AG04449 (cell line): ENCODE results near the gene CHKA.

Source experiments
- CTCF ChIA-PET: fragments of 350-600 bp; formaldehyde crosslinking; extraction: SDS; loops from one replicate; lab custom pipeline; 2021; ENCODE audit warnings: antibody characterized with exemption; lab: Yijun Ruan, JAX
- POLR2A ChIA-PET: fragments of 400-600, 350-600 bp; formaldehyde crosslinking; extraction: SDS; loops from one replicate; lab custom pipeline; 2020; ENCODE audit warnings: antibody characterized with exemption, inconsistent platforms; lab: Yijun Ruan, JAX
- DNase-seq: peaks from one replicate; pipeline ENCODE4 v3.0.0-alpha.2; 2010; ENCODE audit warnings: low read depth, low spot score
- H3K4me3 ChIP-seq: 2 replicates; pipeline ENCODE4 v1.5.1; 2011; ENCODE audit warnings: low read depth, mild to moderate bottlenecking, control low read depth, low read length
- TF ChIP-seq, protein P1 (sequence below): IDR thresholded peaks from one replicate; pipeline ENCODE4 v1.5.1; 2011; ENCODE audit warnings: mild to moderate bottlenecking, moderate library complexity, low read length, control low read depth, inconsistent platforms; ENCODE audit not compliant: insufficient read depth; ENCODE audit errors: missing control alignments

Gene CHKA

DNA sequence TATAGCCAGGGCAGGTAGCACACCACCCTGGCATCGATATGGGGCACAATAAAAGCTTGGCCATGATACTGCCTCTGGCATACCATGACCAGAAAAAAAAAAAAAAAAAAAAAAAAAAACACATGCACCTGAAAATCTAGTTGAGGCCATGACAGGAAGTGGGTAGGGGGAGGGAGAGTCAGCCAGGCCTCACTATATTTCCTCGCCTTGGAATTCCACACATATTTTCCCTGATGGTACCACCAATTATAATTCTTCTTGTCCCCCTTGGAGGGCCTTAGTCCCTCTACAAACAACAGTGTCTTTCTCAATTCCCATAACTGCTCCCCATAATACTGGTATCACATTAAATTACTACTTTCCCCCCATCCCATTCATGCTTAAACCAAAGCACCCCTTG, 12.6 kb upstream of the CHKA start:
- H3K4me3 ChIP-seq: no peak overlapping the region
- DNase-seq: no peak
- ChIA-PET POLR2A (no interaction called here), CTCF (no interaction called here)
- TF ChIP-seq, protein P1, sequence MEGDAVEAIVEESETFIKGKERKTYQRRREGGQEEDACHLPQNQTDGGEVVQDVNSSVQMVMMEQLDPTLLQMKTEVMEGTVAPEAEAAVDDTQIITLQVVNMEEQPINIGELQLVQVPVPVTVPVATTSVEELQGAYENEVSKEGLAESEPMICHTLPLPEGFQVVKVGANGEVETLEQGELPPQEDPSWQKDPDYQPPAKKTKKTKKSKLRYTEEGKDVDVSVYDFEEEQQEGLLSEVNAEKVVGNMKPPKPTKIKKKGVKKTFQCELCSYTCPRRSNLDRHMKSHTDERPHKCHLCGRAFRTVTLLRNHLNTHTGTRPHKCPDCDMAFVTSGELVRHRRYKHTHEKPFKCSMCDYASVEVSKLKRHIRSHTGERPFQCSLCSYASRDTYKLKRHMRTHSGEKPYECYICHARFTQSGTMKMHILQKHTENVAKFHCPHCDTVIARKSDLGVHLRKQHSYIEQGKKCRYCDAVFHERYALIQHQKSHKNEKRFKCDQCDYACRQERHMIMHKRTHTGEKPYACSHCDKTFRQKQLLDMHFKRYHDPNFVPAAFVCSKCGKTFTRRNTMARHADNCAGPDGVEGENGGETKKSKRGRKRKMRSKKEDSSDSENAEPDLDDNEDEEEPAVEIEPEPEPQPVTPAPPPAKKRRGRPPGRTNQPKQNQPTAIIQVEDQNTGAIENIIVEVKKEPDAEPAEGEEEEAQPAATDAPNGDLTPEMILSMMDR: no peak

DNA sequence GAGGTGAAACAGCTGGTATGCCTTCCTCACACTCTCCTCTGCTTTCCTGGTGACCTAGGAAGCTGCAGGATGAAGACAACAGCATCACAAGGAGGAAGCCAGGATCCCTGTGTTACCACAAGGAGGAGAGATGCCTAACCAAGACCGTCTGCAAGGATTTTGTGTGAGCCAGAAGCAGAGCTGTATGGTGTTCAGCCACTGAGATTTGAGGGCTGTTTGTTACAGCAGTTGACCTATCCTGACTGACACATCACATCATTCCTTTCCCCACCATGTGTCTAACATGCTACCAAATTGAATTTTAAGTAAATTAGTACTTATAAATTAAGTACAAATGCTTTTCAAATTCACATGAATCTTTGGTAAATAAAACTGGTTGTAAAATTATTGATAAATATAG, 8.9 kb upstream of the CHKA start:
- no peak overlapping the region for H3K4me3 ChIP-seq
- POLR2A ChIA-PET: no interaction called here
- CTCF ChIA-PET: interaction anchor here (1.5 kb wide), 1 partner anchor 121 kb away, joined by 3 read pairs; no protein-coding TSS in a partner anchor
- DNase-seq: no peak
- TF ChIP-seq, protein P1: no peak

DNA sequence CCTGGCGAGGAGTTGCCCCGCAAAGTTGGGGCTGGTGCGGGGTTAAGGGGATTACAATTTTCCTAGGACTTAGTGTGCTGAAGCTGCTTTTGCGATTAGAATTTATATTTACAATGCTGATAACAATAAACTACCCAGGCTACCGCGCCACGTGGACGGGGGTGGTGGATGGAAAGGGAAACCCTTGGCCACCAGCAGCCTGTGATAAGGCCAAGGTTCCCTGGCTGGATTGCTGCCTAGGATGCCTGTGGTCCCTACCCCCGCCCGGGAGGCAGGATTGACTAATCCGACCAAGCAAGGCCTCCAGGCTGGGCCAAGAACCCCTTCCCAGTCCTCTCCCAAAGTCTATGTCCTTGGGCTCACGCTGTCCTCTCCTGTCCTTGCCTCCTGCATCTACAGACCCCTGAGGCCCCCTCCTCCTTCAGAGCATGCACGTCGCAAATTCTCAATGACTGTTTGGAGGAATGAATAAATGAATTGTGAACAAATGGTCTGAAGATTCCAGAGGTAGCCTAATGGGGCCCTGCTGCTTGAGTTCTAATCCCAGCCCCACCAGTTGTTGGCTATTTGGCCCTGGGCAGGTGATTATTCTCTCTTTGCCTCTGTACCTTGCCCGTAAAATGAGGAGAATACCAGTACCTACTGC, 7.6 kb upstream of the CHKA start:
- ChIA-PET CTCF (interaction anchor here (1.5 kb wide), 1 partner anchor 120 kb away, joined by 3 read pairs; no protein-coding TSS in a partner anchor), POLR2A (no interaction called here)
- DNase-seq: no peak
- peak overlapping the region; percentile 44 for H3K4me3 ChIP-seq
- TF ChIP-seq, protein P1: no peak

DNA sequence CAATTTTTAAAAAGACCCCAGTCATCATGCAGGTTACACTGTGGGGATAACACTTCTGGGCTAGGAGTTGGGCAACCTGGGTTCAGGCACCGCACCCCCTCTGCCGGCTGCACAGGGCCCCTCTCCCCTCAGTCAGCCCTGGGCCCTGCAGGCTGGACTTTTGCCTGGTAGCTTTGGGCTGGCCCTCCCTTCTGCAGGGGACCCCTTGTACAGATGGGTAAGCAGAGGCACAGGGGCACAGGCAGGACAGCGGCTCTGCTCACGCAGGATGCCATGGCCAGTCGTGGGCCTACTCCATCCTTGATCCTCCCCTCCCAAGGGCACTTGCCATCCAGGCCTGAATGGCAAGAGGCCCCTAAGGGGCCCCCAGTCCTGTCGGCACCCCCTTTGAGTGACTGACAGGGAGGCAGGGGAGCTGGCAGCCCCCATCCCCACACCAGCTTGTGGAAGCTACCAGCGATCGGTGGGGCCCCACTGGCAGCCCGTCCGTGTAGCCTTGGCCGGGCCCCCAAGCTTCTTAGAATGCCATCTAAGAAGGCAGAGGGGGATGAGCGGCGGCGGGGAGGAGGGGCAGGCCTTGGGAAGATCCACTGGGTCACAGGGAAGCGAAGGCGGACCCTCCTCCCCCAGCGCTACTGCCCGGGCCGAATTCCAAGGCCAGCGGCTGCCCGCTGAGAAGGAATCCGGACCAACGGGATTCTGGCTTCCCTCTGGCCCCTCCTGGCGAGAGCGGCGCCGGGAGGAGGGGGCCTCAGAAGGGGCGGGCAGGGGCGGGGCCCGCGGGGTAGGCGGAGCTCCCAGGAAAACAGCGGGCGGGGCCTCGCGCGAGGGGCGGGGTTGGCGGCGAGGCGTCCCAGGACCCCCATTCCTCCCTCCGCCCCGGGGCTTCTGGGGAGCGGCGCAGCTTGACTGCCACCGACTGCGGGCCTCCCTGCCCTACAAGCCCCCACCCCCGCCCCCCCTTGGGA, 6.8 kb upstream of the CHKA start:
- DNase-seq: no peak
- peak overlapping the region; percentile 44 for H3K4me3 ChIP-seq
- ChIA-PET CTCF (interaction anchor here (0.6 kb wide), 1 partner anchor 39 kb away, joined by 3 read pairs; no protein-coding TSS in a partner anchor), POLR2A (no interaction called here)
- TF ChIP-seq, protein P1: no peak

DNA sequence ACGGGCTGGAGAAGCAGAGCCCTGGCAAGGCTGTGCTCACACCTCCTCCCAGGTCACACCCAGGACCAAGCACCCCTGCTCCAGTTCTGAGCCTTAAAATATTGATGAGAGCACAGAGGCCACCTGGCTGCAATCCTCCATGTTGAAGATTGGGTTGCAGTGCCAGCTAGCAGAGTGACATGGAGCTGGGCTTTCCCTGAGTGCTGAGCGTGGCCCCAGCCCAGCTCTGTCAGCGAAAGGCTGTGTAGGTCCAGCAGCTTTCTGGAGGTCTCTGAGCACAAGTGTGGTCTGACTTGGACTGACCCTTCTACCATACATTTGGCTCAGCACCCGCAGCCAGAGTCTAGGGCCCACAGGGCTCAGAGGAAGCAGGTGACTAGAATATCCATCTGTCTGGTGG, 4.0 kb upstream of the CHKA start:
- DNase-seq: no peak
- CTCF ChIA-PET: no interaction called here
- no peak overlapping the region for H3K4me3 ChIP-seq
- POLR2A ChIA-PET: no interaction called here
- TF ChIP-seq, protein P1: no peak
